Left ventricle myocardium inferior (tissue), 1 donor: ENCODE results near the gene SH2D3C. TPM values are rescaled to one million over a fixed set of nuclear protein-coding genes. Genes with fewer than 3 reads are reported as not detected.

Experiments used
- DNase-seq: peaks from one replicate; pipeline ENCODE4 v3.0.0-alpha.2; 2020
- H3K27ac ChIP-seq: fragments of 200-600 bp; replicated peaks from 2 replicates; pipeline ENCODE4 v1.8.0; 2021
- H3K27me3 ChIP-seq: fragments of 200-600 bp; 2 replicates; pipeline ENCODE4 v1.8.0; 2021; ENCODE audit warnings: low read depth
- H3K36me3 ChIP-seq: fragments of 200-600 bp; 2 replicates; pipeline ENCODE4 v1.8.0; 2021
- H3K4me1 ChIP-seq: fragments of 200-600 bp; 2 replicates; pipeline ENCODE4 v1.8.0; 2021
- H3K4me3 ChIP-seq: fragments of 200-600 bp; 2 replicates; pipeline ENCODE4 v1.8.0; 2021; ENCODE audit warnings: mild to moderate bottlenecking, moderate library complexity
- H3K9me3 ChIP-seq: fragments of 200-600 bp; replicated peaks from 2 replicates; pipeline ENCODE4 v1.8.0; 2021
- intact Hi-C: fragments of 100-400 bp; cut with micrococcal nuclease; formaldehyde crosslinking; loops from one replicate; pipeline ENCODE4 v1.11.0; 2022
- total RNA-seq: library from RNA; stranded (reverse); fragmentation: NEBNext Ultra II Directional; extraction: Animal tissue kit (Norgen Biotek cat#: 25700); gene quantifications from one replicate; pipeline ENCODE4 v1.2.1, GENCODE V29; 2021
- TF ChIP-seq, protein P1 (sequence below): fragments of 200-600 bp; IDR thresholded peaks from 2 replicates; pipeline ENCODE4 v1.8.0; 2021; ENCODE audit warnings: antibody characterized with exemption, mild to moderate bottlenecking, borderline replicate concordance
- donor health status: DM: no; HTN: yes; CAD: no; lungs with severe emphysema.

Gene SH2D3C
- total RNA-seq, 1 donor from 2014 or later: 18.2 TPM

GRCh38 chr9:127707766-127708165, 70.7 kb downstream of the SH2D3C start:
- TF ChIP-seq, protein P1, sequence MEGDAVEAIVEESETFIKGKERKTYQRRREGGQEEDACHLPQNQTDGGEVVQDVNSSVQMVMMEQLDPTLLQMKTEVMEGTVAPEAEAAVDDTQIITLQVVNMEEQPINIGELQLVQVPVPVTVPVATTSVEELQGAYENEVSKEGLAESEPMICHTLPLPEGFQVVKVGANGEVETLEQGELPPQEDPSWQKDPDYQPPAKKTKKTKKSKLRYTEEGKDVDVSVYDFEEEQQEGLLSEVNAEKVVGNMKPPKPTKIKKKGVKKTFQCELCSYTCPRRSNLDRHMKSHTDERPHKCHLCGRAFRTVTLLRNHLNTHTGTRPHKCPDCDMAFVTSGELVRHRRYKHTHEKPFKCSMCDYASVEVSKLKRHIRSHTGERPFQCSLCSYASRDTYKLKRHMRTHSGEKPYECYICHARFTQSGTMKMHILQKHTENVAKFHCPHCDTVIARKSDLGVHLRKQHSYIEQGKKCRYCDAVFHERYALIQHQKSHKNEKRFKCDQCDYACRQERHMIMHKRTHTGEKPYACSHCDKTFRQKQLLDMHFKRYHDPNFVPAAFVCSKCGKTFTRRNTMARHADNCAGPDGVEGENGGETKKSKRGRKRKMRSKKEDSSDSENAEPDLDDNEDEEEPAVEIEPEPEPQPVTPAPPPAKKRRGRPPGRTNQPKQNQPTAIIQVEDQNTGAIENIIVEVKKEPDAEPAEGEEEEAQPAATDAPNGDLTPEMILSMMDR: no peak
- Histone ChIP-seq H3K27ac (no peak overlapping the region), H3K4me3 (no peak overlapping the region), H3K9me3 (no peaks in the 10 kb centered on the region), H3K27me3 (no peaks in the 10 kb centered on the region), H3K4me1 (no peaks in the 10 kb centered on the region), H3K36me3 (no peaks in the 10 kb centered on the region)
- intact Hi-C loops: no loop called here
- DNase-seq: no peak

DNA sequence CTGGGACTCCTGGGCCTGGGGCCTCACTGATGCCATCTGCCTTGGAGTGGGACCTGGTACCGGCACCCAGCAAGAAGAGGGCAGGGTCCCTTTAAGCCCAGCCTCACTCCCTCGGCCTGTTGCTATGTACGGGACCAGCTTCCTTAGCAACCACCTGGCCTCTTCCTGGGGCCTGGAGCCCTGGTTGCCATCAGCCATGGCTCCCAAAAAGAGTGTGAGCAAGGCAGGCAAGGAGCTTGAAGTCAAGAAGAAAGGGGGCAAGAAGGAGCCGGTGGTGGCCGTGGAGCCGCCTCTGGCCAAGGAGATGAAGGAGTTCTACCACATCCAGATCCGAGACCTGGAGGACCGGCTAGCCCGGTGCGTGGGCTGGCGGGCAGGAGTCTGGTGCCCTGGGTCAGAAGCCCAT, 71.6 kb downstream of the SH2D3C start, which contains the start of gene CFAP157:
Gene CFAP157, plus strand, starts transcription at position 153 of the 406 bp plus-strand sequence. Its CDS starts 44 bp downstream, at position 197.
- Histone ChIP-seq H3K9me3 (no peaks in the 10 kb centered on the region), H3K4me1 (no peaks in the 10 kb centered on the region), H3K36me3 (no peaks in the 10 kb centered on the region), H3K27ac (no peak within 1 kb of the TSS), H3K27me3 (no peaks in the 10 kb centered on the region), H3K4me3 (no peak within 1 kb of the TSS)
- intact Hi-C loops: no loop called here
- TF ChIP-seq, protein P1: no peak
- DNase-seq: no peak

DNA sequence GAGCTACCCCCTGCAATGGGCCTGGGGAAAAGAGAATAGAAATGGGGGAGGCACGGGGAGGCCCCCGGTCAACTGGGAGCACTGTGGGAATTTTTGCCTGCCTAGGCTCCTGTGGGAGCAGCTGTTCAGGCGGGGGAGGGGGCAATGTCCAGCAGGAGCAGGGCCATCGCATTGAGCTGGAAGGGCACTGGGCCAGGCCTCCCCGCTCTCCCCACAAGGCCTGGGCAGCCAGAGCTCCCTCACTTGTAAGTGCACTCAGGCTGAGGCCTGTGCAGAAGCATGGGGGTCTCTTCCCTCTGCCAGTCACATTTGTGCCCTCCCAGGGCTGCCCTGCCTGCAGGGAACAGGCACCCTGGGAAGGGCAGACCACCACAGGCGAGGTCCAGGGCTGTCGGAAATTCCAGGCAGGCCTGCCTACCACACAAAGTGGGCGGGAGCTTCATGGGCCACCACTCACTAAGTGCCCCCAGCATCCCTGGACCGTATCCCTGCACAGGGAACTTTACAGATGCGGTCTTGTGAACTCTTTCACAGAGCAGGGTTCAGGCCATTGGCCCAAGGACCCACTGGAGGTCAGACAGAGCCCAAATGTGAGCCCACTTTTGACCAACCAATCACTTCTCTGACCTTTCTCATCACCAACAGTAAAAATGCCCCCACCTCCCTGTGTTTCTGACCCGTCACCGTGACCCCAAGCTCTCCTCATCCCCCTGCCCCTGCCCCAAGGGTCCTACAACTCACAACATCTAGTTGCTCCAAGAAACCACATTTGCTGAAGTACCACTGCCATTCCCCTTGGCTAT, 72.7 kb downstream of the SH2D3C start:
- no peaks in the 10 kb centered on the region for H3K36me3 ChIP-seq
- H3K4me1 ChIP-seq: no peaks in the 10 kb centered on the region
- no peak for DNase-seq
- H3K27me3 ChIP-seq: no peaks in the 10 kb centered on the region
- no peaks in the 10 kb centered on the region for H3K9me3 ChIP-seq
- intact Hi-C loops: no loop called here
- TF ChIP-seq, protein P1: no peak
- no peak overlapping the region for H3K27ac ChIP-seq
- no peak overlapping the region for H3K4me3 ChIP-seq

DNA sequence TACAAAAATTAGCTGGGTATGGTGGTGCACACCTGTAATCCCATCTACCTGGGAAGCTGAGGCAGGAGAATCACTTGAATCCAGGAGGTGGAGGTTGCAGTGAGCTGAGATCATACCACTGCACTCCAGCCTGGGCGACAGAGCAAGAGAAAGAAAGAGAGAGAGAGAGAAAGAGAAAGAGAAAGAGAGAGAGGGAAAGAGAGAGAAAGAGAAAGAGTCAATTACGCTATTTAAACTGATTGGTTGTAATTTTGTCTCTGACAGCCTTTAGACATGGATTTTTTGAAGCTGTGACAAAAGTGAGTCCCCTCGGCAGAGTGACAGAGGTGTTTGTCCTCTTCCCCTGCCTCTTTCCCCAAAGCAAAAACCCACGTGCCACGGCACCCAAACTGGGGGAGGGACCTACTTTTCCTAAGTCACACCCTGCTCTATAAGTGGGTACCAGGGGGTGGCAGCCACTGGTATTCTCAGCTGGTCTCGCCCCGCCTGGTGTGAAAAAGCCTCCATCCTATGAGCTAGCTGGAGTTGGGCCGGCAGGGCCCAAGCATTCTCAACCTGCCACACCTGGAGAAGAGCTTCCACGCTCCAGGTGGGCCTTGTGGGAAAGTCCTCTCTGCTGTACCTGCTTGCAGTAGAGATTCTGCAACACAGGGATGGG, 75.0 kb downstream of the SH2D3C start:
- TF ChIP-seq, protein P1: no peak
- Histone ChIP-seq H3K4me1 (peaks cover 8% of the 10 kb centered on the region), H3K27ac (no peak overlapping the region), H3K36me3 (no peaks in the 10 kb centered on the region), H3K4me3 (no peak overlapping the region), H3K9me3 (no peaks in the 10 kb centered on the region), H3K27me3 (no peaks in the 10 kb centered on the region)
- no peak for DNase-seq
- intact Hi-C loops: no loop called here

DNA sequence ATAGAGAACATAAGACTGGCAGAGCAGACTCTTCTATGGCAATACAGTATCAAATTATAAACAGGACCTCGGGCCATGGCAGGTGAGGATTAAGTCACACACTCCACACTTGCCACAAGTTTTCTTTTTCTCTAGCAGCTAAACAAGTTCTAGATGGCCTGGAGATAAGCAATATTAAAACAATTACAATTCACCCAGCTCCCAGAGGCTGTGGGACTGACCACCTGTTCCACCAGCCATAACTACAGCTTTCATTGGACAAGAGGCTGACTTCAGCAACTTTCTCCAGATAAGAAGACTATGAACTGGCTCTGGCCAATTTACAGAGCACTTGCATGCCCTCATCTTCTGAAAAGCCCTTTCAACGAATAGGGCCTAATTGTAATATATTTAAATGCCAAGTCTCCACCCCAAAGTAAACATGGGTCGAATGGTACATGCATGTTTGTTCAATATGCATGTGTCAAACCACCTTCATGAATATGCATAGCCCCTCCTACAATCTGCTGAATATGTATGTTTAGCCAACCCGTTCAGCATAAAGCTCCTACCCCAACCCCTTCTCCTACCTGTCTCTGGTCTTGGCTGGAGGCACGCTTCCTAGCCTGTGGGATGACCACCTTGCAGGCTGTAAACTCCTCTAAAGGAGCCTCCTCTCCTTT, 77.7 kb downstream of the SH2D3C start:
- Histone ChIP-seq H3K27ac (no peak overlapping the region), H3K4me1 (peaks cover 8% of the 10 kb centered on the region), H3K27me3 (no peaks in the 10 kb centered on the region), H3K9me3 (no peaks in the 10 kb centered on the region), H3K4me3 (no peak overlapping the region), H3K36me3 (no peaks in the 10 kb centered on the region)
- DNase-seq: no peak
- intact Hi-C loops: no loop called here
- TF ChIP-seq, protein P1: no peak
